Lung (tissue), 12 donors: Measurements from ENCODE around the gene ITGA5. TPM values are rescaled to one million over a fixed set of nuclear protein-coding genes. Genes with fewer than 3 reads are reported as not detected.

Source experiments
- ATAC-seq: fragments of 200-7000 bp; cut with Tn5 transposase; one replicate; pipeline ENCODE4 v1.9.1; 2020; ENCODE audit warnings: moderate number of reproducible peaks; ENCODE audit not compliant: insufficient read depth, low FRiP score
- DNase-seq, 3 donors: peaks; one replicate each; pipeline ENCODE4 v3.0.0-alpha.2; 2013 to 2017
- H3K27ac ChIP-seq, 2 donors: one replicate each; pipeline ENCODE4 v1.5.1; 2013; ENCODE audit warnings: mild to moderate bottlenecking in 2 of 2, moderate library complexity in 2 of 2, control low read depth in 1 of 2, inconsistent platforms in 1 of 2, low read depth in 1 of 2, low read length in 1 of 2
- H3K27me3 ChIP-seq, 3 donors: one replicate each; pipeline ENCODE4 v1.5.1; 2013; ENCODE audit warnings: low read length in 2 of 3; ENCODE audit not compliant: control insufficient read depth in 3 of 3, insufficient read depth in 3 of 3
- H3K36me3 ChIP-seq, 4 donors: one replicate each; pipeline ENCODE4 v1.5.1; 2013; ENCODE audit warnings: low read length in 4 of 4, mild to moderate bottlenecking in 1 of 4, moderate library complexity in 1 of 4; ENCODE audit not compliant: control insufficient read depth in 4 of 4, insufficient read depth in 4 of 4
- H3K4me1 ChIP-seq, 5 donors: one replicate each; pipeline ENCODE4 v1.5.1; 2013; ENCODE audit warnings: low read length in 5 of 5, mild to moderate bottlenecking in 2 of 5, moderate library complexity in 1 of 5; ENCODE audit not compliant: control insufficient read depth in 5 of 5, insufficient read depth in 5 of 5
- H3K4me3 ChIP-seq: one replicate; pipeline ENCODE4 v1.5.1; 2013; ENCODE audit warnings: mild to moderate bottlenecking, control low read depth, moderate library complexity
- H3K9ac ChIP-seq, 2 donors: one replicate each; pipeline ENCODE4 v1.5.1; 2013; ENCODE audit warnings: low read length in 2 of 2, control low read depth in 1 of 2; ENCODE audit not compliant: insufficient read depth in 1 of 2
- H3K9me3 ChIP-seq, 4 donors: one replicate each; pipeline ENCODE4 v1.5.1; 2013; ENCODE audit warnings: low read length in 3 of 4, mild to moderate bottlenecking in 1 of 4, moderate library complexity in 1 of 4; ENCODE audit not compliant: control insufficient read depth in 4 of 4, insufficient read depth in 3 of 4
- WGBS, 2 donors: extraction: QIAGEN DNeasy Blood & Tissue Kit; methylation state at CpG; one replicate each; pipeline ENCODE4 v1.1.7; 2013; 5-methylcytosine and 5-hydroxymethylcytosine counted together
- polyA plus RNA-seq, 2 donors: library from polyadenylated mRNA; stranded (reverse); fragments of 200-250 nt; gene quantifications; one replicate each; pipeline ENCODE4 v1.2.1, GENCODE V29; 2013
- total RNA-seq, 2 donors: library from RNA; depleted of rRNA in 1 of 2; stranded (reverse); fragments of >200 nt in 1 of 2; gene quantifications; one replicate each; pipeline ENCODE4 v1.2.1, GENCODE V29; 2014 to 2021
- TF ChIP-seq, protein P1 (sequence below): IDR thresholded peaks from 2 replicates; pipeline ENCODE4 v1.5.1; 2012; ENCODE audit warnings: mild to moderate bottlenecking; ENCODE audit errors: control extremely low read depth, extremely low read depth
- donor health status: control.
- donor health status: control.
- donor health status: Bipolar disorder and iron deficiency.
- donor health status: healthy.
- donor health status: DM: yes; HTN: yes; CAD: no.

Gene ITGA5
- total and polyA plus RNA-seq, 4 donors = 39.8 to 134 (median 101) TPM

DNA sequence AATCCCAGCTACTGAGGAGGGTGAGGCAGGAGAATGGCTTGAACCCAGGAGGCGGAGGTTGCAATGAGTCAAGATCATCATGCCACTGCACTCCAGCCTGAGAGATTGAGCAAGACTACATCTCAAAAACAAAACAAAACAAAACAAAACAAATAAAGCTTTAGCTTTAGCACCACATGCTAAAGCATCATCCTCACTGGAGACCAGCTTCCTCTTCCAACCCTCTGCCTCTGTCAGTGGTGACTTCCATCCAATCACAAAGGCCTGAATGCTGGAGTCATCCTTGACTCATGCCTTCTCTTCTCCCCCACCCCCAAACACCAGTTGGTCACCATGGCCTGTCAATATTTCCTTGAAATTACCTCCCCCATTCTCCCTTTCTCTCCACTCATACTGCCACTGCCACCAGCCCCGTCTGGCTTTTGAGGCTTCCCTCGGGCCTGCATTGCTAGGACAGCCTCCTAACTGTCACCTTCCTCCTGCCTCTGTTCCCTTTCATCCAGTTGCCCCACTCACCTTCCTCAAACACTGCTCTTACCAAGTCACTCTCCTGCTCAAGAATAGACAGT lies 35.9 kb downstream of the ITGA5 start:
- no peak overlapping the region for H3K4me3 ChIP-seq
- no peak for DNase-seq
- 58 to 69% methylated on average over 3 of the region's 3 CpGs for WGBS, 2 donors
- peak overlapping the region in 1 of 2 donors; percentile 88 for H3K27ac ChIP-seq
- no peaks in the 10 kb centered on the region for H3K27me3 ChIP-seq
- H3K9me3 ChIP-seq = no peaks in the 10 kb centered on the region
- peak; percentile 22 for ATAC-seq
- no peak overlapping the region for H3K9ac ChIP-seq
- H3K4me1 ChIP-seq = peaks cover 0 to 30% (median 14%) of the 10 kb centered on the region in 5 donors
- TF ChIP-seq, protein P1, sequence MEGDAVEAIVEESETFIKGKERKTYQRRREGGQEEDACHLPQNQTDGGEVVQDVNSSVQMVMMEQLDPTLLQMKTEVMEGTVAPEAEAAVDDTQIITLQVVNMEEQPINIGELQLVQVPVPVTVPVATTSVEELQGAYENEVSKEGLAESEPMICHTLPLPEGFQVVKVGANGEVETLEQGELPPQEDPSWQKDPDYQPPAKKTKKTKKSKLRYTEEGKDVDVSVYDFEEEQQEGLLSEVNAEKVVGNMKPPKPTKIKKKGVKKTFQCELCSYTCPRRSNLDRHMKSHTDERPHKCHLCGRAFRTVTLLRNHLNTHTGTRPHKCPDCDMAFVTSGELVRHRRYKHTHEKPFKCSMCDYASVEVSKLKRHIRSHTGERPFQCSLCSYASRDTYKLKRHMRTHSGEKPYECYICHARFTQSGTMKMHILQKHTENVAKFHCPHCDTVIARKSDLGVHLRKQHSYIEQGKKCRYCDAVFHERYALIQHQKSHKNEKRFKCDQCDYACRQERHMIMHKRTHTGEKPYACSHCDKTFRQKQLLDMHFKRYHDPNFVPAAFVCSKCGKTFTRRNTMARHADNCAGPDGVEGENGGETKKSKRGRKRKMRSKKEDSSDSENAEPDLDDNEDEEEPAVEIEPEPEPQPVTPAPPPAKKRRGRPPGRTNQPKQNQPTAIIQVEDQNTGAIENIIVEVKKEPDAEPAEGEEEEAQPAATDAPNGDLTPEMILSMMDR = no peak
- peaks cover 0 to 1% (median 0%) of the 10 kb centered on the region in 4 donors for H3K36me3 ChIP-seq

DNA sequence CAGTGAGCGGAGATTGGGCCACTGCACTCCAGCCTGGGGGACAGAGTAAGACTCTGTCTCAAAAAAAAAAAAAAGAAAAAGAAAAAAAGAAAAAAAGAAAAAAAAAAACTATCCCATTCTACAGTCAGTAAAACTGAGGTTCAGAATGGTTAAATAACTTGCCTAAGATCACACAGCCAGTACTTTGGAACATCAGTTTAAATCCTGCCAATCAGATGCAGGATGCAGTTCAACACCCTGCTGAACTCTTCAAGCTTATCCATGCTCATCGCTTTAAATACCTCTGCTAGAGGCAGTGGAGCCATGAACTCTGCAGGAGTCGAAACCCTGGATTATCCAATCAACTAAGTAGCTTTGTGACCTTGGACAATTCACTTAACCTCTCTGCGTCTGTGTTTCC lies 37.9 kb downstream of the ITGA5 start:
- H3K9ac ChIP-seq = no peak overlapping the region
- no peak overlapping the region for H3K27ac ChIP-seq
- 94 to 95% methylated on average over 4 of the region's 4 CpGs for WGBS, 2 donors
- H3K9me3 ChIP-seq = no peaks in the 10 kb centered on the region
- no peaks in the 10 kb centered on the region for H3K27me3 ChIP-seq
- H3K4me1 ChIP-seq = peaks cover 0 to 22% (median 8%) of the 10 kb centered on the region in 5 donors
- ATAC-seq (no peak), DNase-seq (no peak)
- H3K36me3 ChIP-seq = peaks cover 0 to 4% (median 0%) of the 10 kb centered on the region in 4 donors
- TF ChIP-seq, protein P1 = no peak
- no peak overlapping the region for H3K4me3 ChIP-seq

DNA sequence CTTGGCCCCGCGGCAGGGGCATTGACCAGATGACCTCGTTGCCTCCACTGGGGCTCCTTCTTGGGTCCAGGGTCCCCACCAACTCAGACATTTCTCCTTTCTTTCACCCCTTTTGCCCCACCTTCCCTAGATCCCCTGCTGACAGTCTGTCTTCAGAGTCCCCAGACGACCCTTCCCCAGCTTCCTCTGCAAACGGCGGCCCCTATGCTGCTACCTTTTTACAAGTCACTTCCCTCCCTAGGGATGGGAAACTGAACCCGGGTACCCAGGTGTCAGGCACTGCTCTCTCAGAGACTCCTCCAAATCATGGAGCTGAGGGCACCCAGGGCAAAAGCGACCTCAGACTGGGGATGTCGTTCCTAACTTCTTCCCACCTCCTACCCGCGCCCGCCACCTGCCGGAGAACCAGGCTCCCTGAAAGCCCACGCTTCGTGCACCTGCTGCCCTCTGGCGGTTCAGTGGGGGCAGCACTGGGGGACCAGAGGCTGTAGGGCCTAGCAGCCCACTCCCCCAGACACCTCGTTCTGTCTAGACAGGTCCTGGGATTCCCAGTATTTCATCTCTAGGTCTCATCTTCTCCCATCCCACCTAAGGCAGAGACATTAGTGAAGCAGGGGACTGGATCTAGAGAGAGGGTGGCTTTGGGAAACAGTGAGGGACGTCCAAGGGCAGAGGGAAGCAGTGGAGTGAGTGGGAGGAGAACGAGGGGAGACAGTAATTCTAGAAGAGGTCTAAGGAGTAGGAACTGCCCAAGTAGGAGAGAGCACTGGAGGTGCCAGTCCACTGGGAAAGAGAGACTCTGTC lies 39.5 kb downstream of the ITGA5 start:
- TF ChIP-seq, protein P1 = peak; percentile 100
- H3K4me3 ChIP-seq = no peak overlapping the region
- DNase-seq = peak; percentile 88 to 91 (median 91)
- H3K27me3 ChIP-seq = no peaks in the 10 kb centered on the region
- 17 to 20% methylated on average over 19 of the region's 19 CpGs for WGBS, 2 donors
- H3K9me3 ChIP-seq = no peaks in the 10 kb centered on the region
- H3K27ac ChIP-seq = peak overlapping the region in 1 of 2 donors; percentile 60
- H3K4me1 ChIP-seq = peaks cover 0 to 26% (median 4%) of the 10 kb centered on the region in 5 donors
- peak overlapping the region in 1 of 2 donors; percentile 38 for H3K9ac ChIP-seq
- peaks cover 0 to 7% (median 0%) of the 10 kb centered on the region in 4 donors for H3K36me3 ChIP-seq
- peak; percentile 85 for ATAC-seq
